IMR-90 (cell line): Measurements from ENCODE around the gene HDAC10. TPM values are rescaled to one million over a fixed set of nuclear protein-coding genes. Genes with fewer than 3 reads are reported as not detected.
A peak's percentile ranks its signal among the peaks of the same experiment; 100 is the strongest.

ENCODE experiments used
- ATAC-seq: fragments of 200-7000 bp; cut with Tn5 transposase; 2 replicates; pipeline ENCODE4 v1.9.1; 2020; ENCODE audit warnings: low read depth, mild to moderate bottlenecking, moderate library complexity
- BruUV-seq: library from RNA; stranded (reverse); fragments of 400-500 nt; replicated peaks from 2 replicates; lab custom pipeline; 2021; lab: Mats Ljungman, UMichigan
- CTCF ChIA-PET: fragments of 300-600 bp; formaldehyde crosslinking; extraction: SDS; loops from one replicate; lab custom pipeline; 2021; ENCODE audit warnings: antibody characterized with exemption; lab: Yijun Ruan, JAX
- POLR2A ChIA-PET: fragments of 300-600 bp; sonication (Branson Sonifier 250); formaldehyde crosslinking; loops from one replicate; lab custom pipeline; 2022; ENCODE audit warnings: antibody characterized with exemption; ENCODE audit not compliant: unreplicated experiment; lab: Charles Lee
- DNase-seq: peaks from one replicate; pipeline ENCODE4 v3.0.0; 2013
- H2AFZ ChIP-seq: replicated peaks from 2 replicates; pipeline ENCODE3; 2013; ENCODE audit warnings: low read length, mild to moderate bottlenecking; ENCODE audit not compliant: poor library complexity
- H2AK5ac ChIP-seq: 2 replicates; pipeline ENCODE4 v1.6.1; 2013; ENCODE audit warnings: low read depth, low read length, inconsistent platforms
- H2AK9ac ChIP-seq: replicated peaks from 2 replicates; pipeline ENCODE3; 2013; ENCODE audit warnings: mild to moderate bottlenecking, low read depth, low read length, moderate library complexity; ENCODE audit not compliant: poor library complexity
- H2BK120ac ChIP-seq: 2 replicates; pipeline ENCODE4 v1.6.1; 2013; ENCODE audit warnings: low read depth, low read length, inconsistent platforms
- H2BK15ac ChIP-seq: 3 replicates; pipeline ENCODE4 v1.6.1; 2013; ENCODE audit warnings: low read depth, low read length, inconsistent platforms
- H2BK20ac ChIP-seq: 2 replicates; pipeline ENCODE4 v1.6.1; 2013; ENCODE audit warnings: low read depth, mild to moderate bottlenecking, inconsistent platforms, low read length, moderate library complexity
- H2BK5ac ChIP-seq: 2 replicates; pipeline ENCODE4 v1.6.1; 2013; ENCODE audit warnings: mild to moderate bottlenecking, low read depth, low read length, inconsistent platforms; ENCODE audit not compliant: poor library complexity, severe bottlenecking
- H3K14ac ChIP-seq: replicated peaks from 2 replicates; pipeline ENCODE4 v1.6.1; 2013; ENCODE audit warnings: low read depth, low read length, inconsistent platforms
- H3K18ac ChIP-seq: 2 replicates; pipeline ENCODE4 v1.6.1; 2013; ENCODE audit warnings: low read depth, low read length, control low read depth
- H3K23ac ChIP-seq: 2 replicates; pipeline ENCODE4 v1.6.1; 2013; ENCODE audit warnings: low read depth, low read length, inconsistent platforms
- H3K27ac ChIP-seq: 2 replicates; pipeline ENCODE4 v1.5.1; 2013; ENCODE audit warnings: mild to moderate bottlenecking, control low read depth, low read length; ENCODE audit not compliant: insufficient read depth
- H3K27me3 ChIP-seq: 2 replicates; pipeline ENCODE4 v1.6.1; 2013; ENCODE audit warnings: low read length; ENCODE audit not compliant: control insufficient read depth, insufficient read depth
- H3K36me3 ChIP-seq: 2 replicates; pipeline ENCODE4 v1.6.1; 2013; ENCODE audit warnings: low read length, mixed read lengths; ENCODE audit not compliant: control insufficient read depth, insufficient read depth
- H3K4ac ChIP-seq: 2 replicates; pipeline ENCODE4 v1.6.1; 2013; ENCODE audit warnings: low read depth, low read length, inconsistent platforms
- H3K4me1 ChIP-seq: 2 replicates; pipeline ENCODE4 v1.6.1; 2013; ENCODE audit warnings: low read length, mixed read lengths; ENCODE audit not compliant: control insufficient read depth, insufficient read depth
- H3K4me2 ChIP-seq: 2 replicates; pipeline ENCODE4 v1.6.1; 2013; ENCODE audit warnings: low read depth, mild to moderate bottlenecking, control low read depth, low read length, moderate library complexity
- H3K4me3 ChIP-seq: 2 replicates; pipeline ENCODE4 v1.5.1; 2013; ENCODE audit warnings: low read depth, mild to moderate bottlenecking, control low read depth, low read length, moderate library complexity; ENCODE audit not compliant: insufficient read depth
- H3K56ac ChIP-seq: 2 replicates; pipeline ENCODE4 v1.6.1; 2013; ENCODE audit warnings: low read length, inconsistent platforms; ENCODE audit not compliant: insufficient read depth; ENCODE audit errors: extremely low read depth
- H3K79me1 ChIP-seq, 2 experiments: 2 replicates each; pipeline ENCODE4 v1.6.1; 2013; ENCODE audit warnings: low read length in 2 of 2, inconsistent platforms in 1 of 2, low read depth in 1 of 2
- H3K9ac ChIP-seq: 2 replicates; pipeline ENCODE4 v1.6.1; 2013; ENCODE audit warnings: low read depth, low read length, control low read depth
- H3K9me1 ChIP-seq: 2 replicates; pipeline ENCODE4 v1.6.1; 2013; ENCODE audit warnings: low read length, inconsistent platforms; ENCODE audit not compliant: insufficient read depth
- H3K9me3 ChIP-seq: 2 replicates; pipeline ENCODE4 v1.6.1; 2013; ENCODE audit warnings: low read length; ENCODE audit not compliant: control insufficient read depth, insufficient read depth
- H4K20me1 ChIP-seq: 2 replicates; pipeline ENCODE4 v1.6.1; 2013; ENCODE audit warnings: low read length, inconsistent platforms; ENCODE audit not compliant: insufficient read depth
- H4K5ac ChIP-seq: 2 replicates; pipeline ENCODE4 v1.6.1; 2013; ENCODE audit warnings: mild to moderate bottlenecking, low read depth, low read length, control low read depth
- H4K8ac ChIP-seq, 2 experiments: 2 replicates each; pipeline ENCODE4 v1.6.1; 2013; ENCODE audit warnings: low read depth in 2 of 2, low read length in 2 of 2, control low read depth in 1 of 2, inconsistent platforms in 1 of 2
- H4K91ac ChIP-seq: 2 replicates; pipeline ENCODE4 v1.6.1; 2013; ENCODE audit warnings: low read depth, low read length, inconsistent platforms; ENCODE audit not compliant: insufficient read depth
- BHLHE40 ChIP-seq: fragments of 150-350 bp; IDR thresholded peaks from 2 replicates; pipeline ENCODE4 v1.6.1; 2016; ENCODE audit warnings: mild to moderate bottlenecking, low read depth, low read length
- CEBPB ChIP-seq: IDR thresholded peaks from 2 replicates; pipeline ENCODE4 v1.6.1; 2012; ENCODE audit warnings: low read depth, low read length, improper control_type of control experiment
- CHD1 ChIP-seq: IDR thresholded peaks from 2 replicates; pipeline ENCODE4 v1.6.1; 2012; ENCODE audit warnings: low read depth, low read length, improper control_type of control experiment
- FOS ChIP-seq: fragments of 150-350 bp; IDR thresholded peaks from 2 replicates; pipeline ENCODE4 v1.6.1; 2016; ENCODE audit warnings: low read depth, low read length
- MAFK ChIP-seq: IDR thresholded peaks from 2 replicates; pipeline ENCODE4 v1.6.1; 2012; ENCODE audit warnings: low read depth, low read length, improper control_type of control experiment
- MAZ ChIP-seq: IDR thresholded peaks from 2 replicates; pipeline ENCODE4 v1.6.1; 2012; ENCODE audit warnings: low read depth, mild to moderate bottlenecking, low read length, improper control_type of control experiment, moderate library complexity, borderline replicate concordance
- MXI1 ChIP-seq: IDR thresholded peaks from 2 replicates; pipeline ENCODE4 v1.6.1; 2012; ENCODE audit warnings: low read depth, mild to moderate bottlenecking, low read length, moderate library complexity, borderline replicate concordance
- NFE2L2 ChIP-seq: fragments of 150-350 bp; IDR thresholded peaks from 2 replicates; pipeline ENCODE4 v1.6.1; 2016; ENCODE audit warnings: low read depth, mild to moderate bottlenecking, low read length
- POLR2A ChIP-seq: IDR thresholded peaks from 2 replicates; pipeline ENCODE4 v1.6.1; 2012; ENCODE audit warnings: mild to moderate bottlenecking, low read depth, low read length
- RAD21 ChIP-seq: IDR thresholded peaks from 2 replicates; pipeline ENCODE4 v1.6.1; 2012; ENCODE audit warnings: low read length, improper control_type of control experiment
- RFX5 ChIP-seq: IDR thresholded peaks from 2 replicates; pipeline ENCODE4 v1.8.0; 2012; ENCODE audit warnings: low read depth, mild to moderate bottlenecking, low read length, moderate library complexity
- SMC3 ChIP-seq: fragments of 150-350 bp; IDR thresholded peaks from 2 replicates; pipeline ENCODE4 v1.6.1; 2016; ENCODE audit warnings: low read depth, mild to moderate bottlenecking, antibody characterized with exemption, low read length, moderate library complexity
- WGBS, 2 experiments: methylation state at CpG; one replicate each; pipeline versions ENCODE4 v1.1.5 to v1.1.7; 2013; ENCODE audit warnings: missing lambda C conversion rate in 2 of 2; ENCODE audit not compliant: insufficient read length in 1 of 2; ENCODE audit errors: extremely low coverage in 2 of 2; 5-methylcytosine and 5-hydroxymethylcytosine counted together
- dilution Hi-C: fragments of 300-500 bp; cut with HindIII; formaldehyde crosslinking; loops from one replicate; pipeline ENCODE4 v1.14.3; 2018; ENCODE audit warnings: low sequenced_read_pairs; ENCODE audit not compliant: unreplicated experiment
- in situ Hi-C: fragments of 300-500 bp; cut with MboI; formaldehyde crosslinking; loops from 3 replicates; pipeline ENCODE4 v1.14.3; 2019; ENCODE audit warnings: low sequenced_read_pairs, inconsistent platforms, mixed read lengths
- intact Hi-C: fragments of 100-400 bp; cut with micrococcal nuclease; formaldehyde crosslinking; loops from 2 replicates; pipeline ENCODE4 v1.10.0; 2022
- polyA plus RNA-seq, 3 experiments: library from polyadenylated mRNA; depleted of rRNA; stranded (reverse); fragments of >200 nt; gene quantifications; 2 replicates each; pipeline ENCODE4 v1.2.3, GENCODE V29; 2012; ENCODE audit warnings: low replicate concordance in 1 of 3
- total RNA-seq: library from RNA; depleted of rRNA; stranded (reverse); fragments of >200 nt; gene quantifications from 2 replicates; pipeline ENCODE4 v1.2.3, GENCODE V29; 2012
- TF ChIP-seq, protein P1 (sequence below): fragments of 150-350 bp; IDR thresholded peaks from 2 replicates; pipeline ENCODE4 v1.6.1; 2016; ENCODE audit warnings: low read depth, mild to moderate bottlenecking, low read length, moderate library complexity, borderline replicate concordance
- TF ChIP-seq, protein P2 (sequence below): fragments of 150-350 bp; IDR thresholded peaks from 2 replicates; pipeline ENCODE4 v1.6.1; 2017; ENCODE audit warnings: mild to moderate bottlenecking, antibody characterized with exemption, low read length, low read depth

The HDAC10 gene
- total and polyA plus RNA-seq, 2 of the 4 experiments (the other 2 are of a cell fraction), result 3.9 to 35.7 TPM

DNA sequence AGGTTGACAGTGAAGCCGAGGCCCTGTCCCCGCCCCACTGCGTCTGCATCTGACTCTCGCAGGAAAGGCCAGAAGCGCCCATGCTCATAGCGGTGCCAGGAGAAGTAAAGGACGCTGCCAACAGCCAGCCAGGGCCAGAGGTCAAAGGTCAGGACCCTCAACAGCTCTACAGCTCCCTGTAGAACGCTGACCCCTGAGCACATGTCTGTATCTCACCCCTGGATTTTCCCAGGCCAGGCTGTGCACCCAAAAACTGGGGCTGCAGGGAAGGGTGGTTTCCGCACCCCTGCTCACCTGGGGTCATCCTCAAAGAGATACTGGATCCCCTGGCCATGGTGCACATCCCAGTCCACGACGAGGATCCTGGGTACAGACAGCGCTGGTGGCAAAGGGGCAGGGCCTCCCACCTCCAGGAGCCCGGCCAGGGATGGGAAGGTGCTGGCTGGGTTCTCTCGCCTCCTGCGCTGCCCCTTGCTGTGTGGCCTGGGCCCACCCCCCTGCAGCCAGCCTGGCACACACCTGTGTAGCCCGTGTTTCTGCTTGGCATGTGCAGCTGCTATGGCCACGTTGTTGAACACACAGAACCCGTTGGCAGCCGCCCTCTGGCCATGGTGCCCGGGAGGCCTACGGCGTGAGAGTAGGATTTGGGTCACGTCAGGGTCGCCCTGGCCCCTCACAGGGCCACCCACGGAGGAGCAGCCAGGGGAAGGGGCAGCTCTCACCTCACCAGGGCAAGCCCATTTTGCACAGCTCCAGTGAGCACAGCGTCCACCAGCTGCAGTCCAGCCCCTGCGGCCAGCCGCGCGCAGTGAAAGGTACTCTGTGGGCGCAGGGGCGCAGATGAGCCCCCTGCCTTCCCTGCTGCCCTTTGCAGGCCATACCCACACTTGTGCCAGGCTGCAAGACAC, 1.5 kb downstream of the HDAC10 start:
- Histone ChIP-seq H2BK120ac (no peak overlapping the region), H2BK20ac (no peak overlapping the region), H3K56ac (no peak overlapping the region), H4K91ac (no peak overlapping the region), H3K4me2 (peak overlapping the region; percentile 64), H3K18ac (no peak overlapping the region), H4K5ac (no peak overlapping the region), H3K23ac (no peak overlapping the region), H2BK5ac (peak overlapping the region; percentile 6), H4K20me1 (peaks cover 21% of the 10 kb centered on the region), H3K27me3 (no peaks in the 10 kb centered on the region), H3K14ac (no peak overlapping the region), H3K9me1 (0 out of 2 replicates have a peak, but pooled peaks cover 3% of the 10 kb centered on the region), H3K27ac (peak overlapping the region; percentile 28; the same call in 1 of the 2 replicates), H3K9me3 (no peaks in the 10 kb centered on the region), H3K4me3 (no peak overlapping the region), H2BK15ac (no peak overlapping the region), H2AFZ (peak overlapping the region; percentile 56), H3K4ac (0 out of 2 replicates have a peak overlapping the region, but pooled peaks have one; percentile 7), H2AK5ac (peak overlapping the region; percentile 77), H3K36me3 (peaks cover 32% of the 10 kb centered on the region), H3K4me1 (peaks cover 15% of the 10 kb centered on the region), H3K79me1 (peaks cover 9 to 42% of the 10 kb centered on the region in 2 experiments; a peak in 3 of 4 replicates), H2AK9ac (peak overlapping the region; percentile 55), H3K9ac (peak overlapping the region; percentile 82; the same call in 1 of the 2 replicates), H4K8ac (no peak overlapping the region)
- no peak for TF ChIP-seq BHLHE40
- TF ChIP-seq MAZ, result no peak
- no peak for TF ChIP-seq POLR2A
- no peak for TF ChIP-seq NFE2L2
- TF ChIP-seq, protein P1, sequence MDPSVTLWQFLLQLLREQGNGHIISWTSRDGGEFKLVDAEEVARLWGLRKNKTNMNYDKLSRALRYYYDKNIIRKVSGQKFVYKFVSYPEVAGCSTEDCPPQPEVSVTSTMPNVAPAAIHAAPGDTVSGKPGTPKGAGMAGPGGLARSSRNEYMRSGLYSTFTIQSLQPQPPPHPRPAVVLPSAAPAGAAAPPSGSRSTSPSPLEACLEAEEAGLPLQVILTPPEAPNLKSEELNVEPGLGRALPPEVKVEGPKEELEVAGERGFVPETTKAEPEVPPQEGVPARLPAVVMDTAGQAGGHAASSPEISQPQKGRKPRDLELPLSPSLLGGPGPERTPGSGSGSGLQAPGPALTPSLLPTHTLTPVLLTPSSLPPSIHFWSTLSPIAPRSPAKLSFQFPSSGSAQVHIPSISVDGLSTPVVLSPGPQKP, result no peak
- TF ChIP-seq MAFK, result no peak
- no peak for TF ChIP-seq SMC3
- TF ChIP-seq CEBPB, result no peak
- TF ChIP-seq, protein P2, sequence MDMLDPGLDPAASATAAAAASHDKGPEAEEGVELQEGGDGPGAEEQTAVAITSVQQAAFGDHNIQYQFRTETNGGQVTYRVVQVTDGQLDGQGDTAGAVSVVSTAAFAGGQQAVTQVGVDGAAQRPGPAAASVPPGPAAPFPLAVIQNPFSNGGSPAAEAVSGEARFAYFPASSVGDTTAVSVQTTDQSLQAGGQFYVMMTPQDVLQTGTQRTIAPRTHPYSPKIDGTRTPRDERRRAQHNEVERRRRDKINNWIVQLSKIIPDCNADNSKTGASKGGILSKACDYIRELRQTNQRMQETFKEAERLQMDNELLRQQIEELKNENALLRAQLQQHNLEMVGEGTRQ, result no peak
- no peak for TF ChIP-seq RFX5
- no peak for TF ChIP-seq RAD21
- no peak for TF ChIP-seq CHD1
- no peak for TF ChIP-seq MXI1
- no peak for TF ChIP-seq FOS
- ChIA-PET POLR2A (no interaction called here), CTCF (no interaction called here)
- no peak for ATAC-seq
- DNase-seq, result no peak
- 88% methylated on average over 23 of the region's 32 CpGs; no CpG with 5 or more reads in 1 of the 2 experiments for WGBS, 2 experiments
- no TSS peak for BruUV-seq
- in situ Hi-C loops (loop anchor here (5.0 kb wide), 1 partner anchor 78 kb away; the partner anchor contains the start of gene DENND6B), intact Hi-C loops (no loop called here), dilution Hi-C loops (no loop called here)
